ENCODE results near the gene PSMB10. TPM values are rescaled to one million over a fixed set of nuclear protein-coding genes. Genes with fewer than 3 reads are reported as not detected.
"Not testable (repeated sequence)": the region's sequence is repeated elsewhere in the genome, so short reads cannot be mapped to it uniquely, and the experiment has no call there.

PSMB10 gene
- total and polyA plus RNA-seq, 8 donors: 20.7 to 76.8 (median 31.6) TPM

GRCh38 chr16:67977469-67978227, 41.0 kb upstream of the PSMB10 start:
- intact Hi-C loops (cut with DNase I): no loop called here
- no peaks in the 10 kb centered on the region for H3K36me3 ChIP-seq
- TF ChIP-seq, protein P1, sequence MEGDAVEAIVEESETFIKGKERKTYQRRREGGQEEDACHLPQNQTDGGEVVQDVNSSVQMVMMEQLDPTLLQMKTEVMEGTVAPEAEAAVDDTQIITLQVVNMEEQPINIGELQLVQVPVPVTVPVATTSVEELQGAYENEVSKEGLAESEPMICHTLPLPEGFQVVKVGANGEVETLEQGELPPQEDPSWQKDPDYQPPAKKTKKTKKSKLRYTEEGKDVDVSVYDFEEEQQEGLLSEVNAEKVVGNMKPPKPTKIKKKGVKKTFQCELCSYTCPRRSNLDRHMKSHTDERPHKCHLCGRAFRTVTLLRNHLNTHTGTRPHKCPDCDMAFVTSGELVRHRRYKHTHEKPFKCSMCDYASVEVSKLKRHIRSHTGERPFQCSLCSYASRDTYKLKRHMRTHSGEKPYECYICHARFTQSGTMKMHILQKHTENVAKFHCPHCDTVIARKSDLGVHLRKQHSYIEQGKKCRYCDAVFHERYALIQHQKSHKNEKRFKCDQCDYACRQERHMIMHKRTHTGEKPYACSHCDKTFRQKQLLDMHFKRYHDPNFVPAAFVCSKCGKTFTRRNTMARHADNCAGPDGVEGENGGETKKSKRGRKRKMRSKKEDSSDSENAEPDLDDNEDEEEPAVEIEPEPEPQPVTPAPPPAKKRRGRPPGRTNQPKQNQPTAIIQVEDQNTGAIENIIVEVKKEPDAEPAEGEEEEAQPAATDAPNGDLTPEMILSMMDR (IDR thresholded peaks at IDR 0.05): no peak
- no peaks in the 10 kb centered on the region for H3K4me1 ChIP-seq
- no peaks in the 10 kb centered on the region for H3K9me3 ChIP-seq
- peaks cover 0 to 10% of the 10 kb centered on the region in 2 donors for H3K27me3 ChIP-seq
- DNase-seq (no peak), ATAC-seq (no peak)
- H3K27ac ChIP-seq: no peak overlapping the region
- H3K4me3 ChIP-seq: no peak overlapping the region

GRCh38 chr16:67977005-67977404, 40.4 kb upstream of the PSMB10 start:
- Histone ChIP-seq H3K27me3 (peaks cover 0 to 10% of the 10 kb centered on the region in 2 donors), H3K9me3 (no peaks in the 10 kb centered on the region), H3K36me3 (no peaks in the 10 kb centered on the region), H3K27ac (no peak overlapping the region), H3K4me1 (no peaks in the 10 kb centered on the region), H3K4me3 (no peak overlapping the region)
- TF ChIP-seq, protein P1 (IDR thresholded peaks at IDR 0.05): no peak
- intact Hi-C loops (cut with DNase I): no loop called here
- ATAC-seq: no peak
- DNase-seq: no peak

GRCh38 chr16:67976205-67976604, 39.6 kb upstream of the PSMB10 start:
- ATAC-seq (no peak), DNase-seq (no peak)
- Histone ChIP-seq H3K4me3 (no peak overlapping the region), H3K27ac (no peak overlapping the region), H3K4me1 (no peaks in the 10 kb centered on the region), H3K36me3 (no peaks in the 10 kb centered on the region), H3K27me3 (peaks cover 0 to 10% of the 10 kb centered on the region in 2 donors), H3K9me3 (no peaks in the 10 kb centered on the region)
- intact Hi-C loops (cut with DNase I): no loop called here
- TF ChIP-seq, protein P1 (IDR thresholded peaks at IDR 0.05): no peak

- ATAC-seq: no peak
- intact Hi-C loops (cut with DNase I): no loop called here
- H3K4me3 ChIP-seq: no peak overlapping the region
Observed at GRCh38 chr16:67975321-67976105, 38.9 kb upstream of the PSMB10 start.

GRCh38 chr16:67972285-67972684, 35.6 kb upstream of the PSMB10 start:
- ATAC-seq; H3K4me3 ChIP-seq; H3K27ac ChIP-seq; DNase-seq; H3K36me3 ChIP-seq; H3K27me3 ChIP-seq; intact Hi-C loops (cut with DNase I); H3K9me3 ChIP-seq: not testable (repeated sequence)
- H3K4me1 ChIP-seq: peaks cover 1 to 15% of the 10 kb centered on the region in 2 donors

More at GRCh38 chr16:67975321-67976105, 38.9 kb upstream of the PSMB10 start:
- TF ChIP-seq, protein P1 (IDR thresholded peaks at IDR 0.05): no peak
- Histone ChIP-seq H3K4me1 (no peaks in the 10 kb centered on the region), H3K27ac (no peak overlapping the region), H3K36me3 (no peaks in the 10 kb centered on the region), H3K9me3 (no peaks in the 10 kb centered on the region), H3K27me3 (peaks cover 0 to 7% of the 10 kb centered on the region in 2 donors)
- DNase-seq: no peak

Data from left lung (tissue), 10 donors.